Suppressor macrophage treated with lipopolysaccharide for 4 hours (primary cell): ENCODE measurements around the gene FXR2.

Source experiments
- DNase-seq: peaks from one replicate; pipeline ENCODE4 v3.0.0-alpha.2; 2020

FXR2 gene

DNA sequence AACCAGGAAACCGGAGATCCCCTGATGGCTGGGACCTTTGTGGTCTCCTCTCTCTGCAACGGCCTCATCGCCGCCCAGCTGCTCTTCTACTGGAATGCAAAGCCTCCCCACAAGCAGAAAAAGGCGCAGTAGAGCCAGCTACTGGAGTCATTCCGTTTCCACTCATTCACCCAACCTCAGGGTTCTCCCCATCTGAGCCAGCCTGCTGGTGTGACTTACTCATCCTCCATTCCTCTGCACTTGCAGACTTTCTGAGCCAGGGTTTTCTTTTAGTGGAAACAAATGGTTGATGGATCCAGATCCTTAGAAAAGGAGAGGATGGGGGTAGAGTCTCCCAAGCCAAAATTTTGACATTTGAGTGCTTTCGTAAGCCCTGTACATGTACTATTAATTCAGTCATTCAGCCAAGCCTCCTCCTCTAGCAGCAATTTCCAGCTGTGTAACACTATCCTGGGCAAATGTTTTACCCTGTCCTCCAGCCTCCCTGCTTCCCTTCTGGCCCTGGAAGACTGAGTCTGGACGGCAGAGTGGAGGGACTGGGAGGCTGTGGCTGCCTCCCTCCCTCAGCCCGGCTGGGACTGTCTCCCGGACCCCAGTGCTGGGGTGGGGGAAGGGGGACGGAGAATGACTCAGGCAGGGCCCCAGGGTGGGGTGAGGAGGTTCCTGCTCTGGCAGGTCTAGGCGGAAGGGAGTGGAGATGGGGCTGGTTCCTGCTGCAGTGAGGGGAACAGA is 27.1 kb downstream of the FXR2 start:
- DNase-seq = no peak

DNA sequence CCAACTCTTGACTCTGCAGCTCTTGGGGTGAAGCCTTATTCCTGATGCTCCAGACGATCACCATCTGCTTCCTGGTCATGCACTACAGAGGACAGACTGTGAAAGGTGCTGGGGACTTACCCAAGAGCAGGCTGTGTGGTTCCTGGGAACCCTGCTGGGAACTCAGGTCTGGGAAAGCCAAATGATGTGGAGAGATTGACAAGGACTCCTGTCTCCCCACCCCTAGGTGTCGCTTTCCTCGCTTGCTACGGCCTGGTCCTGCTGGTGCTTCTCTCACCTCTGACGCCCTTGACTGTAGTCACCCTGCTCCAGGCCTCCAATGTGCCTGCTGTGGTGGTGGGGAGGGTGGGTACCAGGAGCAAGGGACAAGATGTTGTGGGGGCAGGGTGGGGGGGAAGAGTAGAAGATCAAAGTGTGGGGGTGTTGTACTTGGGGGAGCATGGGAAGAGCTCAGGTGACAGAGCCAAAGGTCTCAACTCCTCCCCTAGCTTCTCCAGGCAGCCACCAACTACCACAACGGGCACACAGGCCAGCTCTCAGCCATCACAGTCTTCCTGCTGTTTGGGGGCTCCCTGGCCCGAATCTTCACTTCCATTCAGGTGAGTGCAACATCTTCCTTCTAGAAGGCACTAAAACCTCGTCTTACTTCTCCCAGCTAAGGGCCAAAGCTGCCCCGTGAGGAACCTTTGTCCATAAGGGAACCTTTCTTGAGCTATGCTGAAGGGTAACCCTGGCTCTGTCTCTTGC is 27.9 kb downstream of the FXR2 start:
- DNase-seq = no peak

DNA sequence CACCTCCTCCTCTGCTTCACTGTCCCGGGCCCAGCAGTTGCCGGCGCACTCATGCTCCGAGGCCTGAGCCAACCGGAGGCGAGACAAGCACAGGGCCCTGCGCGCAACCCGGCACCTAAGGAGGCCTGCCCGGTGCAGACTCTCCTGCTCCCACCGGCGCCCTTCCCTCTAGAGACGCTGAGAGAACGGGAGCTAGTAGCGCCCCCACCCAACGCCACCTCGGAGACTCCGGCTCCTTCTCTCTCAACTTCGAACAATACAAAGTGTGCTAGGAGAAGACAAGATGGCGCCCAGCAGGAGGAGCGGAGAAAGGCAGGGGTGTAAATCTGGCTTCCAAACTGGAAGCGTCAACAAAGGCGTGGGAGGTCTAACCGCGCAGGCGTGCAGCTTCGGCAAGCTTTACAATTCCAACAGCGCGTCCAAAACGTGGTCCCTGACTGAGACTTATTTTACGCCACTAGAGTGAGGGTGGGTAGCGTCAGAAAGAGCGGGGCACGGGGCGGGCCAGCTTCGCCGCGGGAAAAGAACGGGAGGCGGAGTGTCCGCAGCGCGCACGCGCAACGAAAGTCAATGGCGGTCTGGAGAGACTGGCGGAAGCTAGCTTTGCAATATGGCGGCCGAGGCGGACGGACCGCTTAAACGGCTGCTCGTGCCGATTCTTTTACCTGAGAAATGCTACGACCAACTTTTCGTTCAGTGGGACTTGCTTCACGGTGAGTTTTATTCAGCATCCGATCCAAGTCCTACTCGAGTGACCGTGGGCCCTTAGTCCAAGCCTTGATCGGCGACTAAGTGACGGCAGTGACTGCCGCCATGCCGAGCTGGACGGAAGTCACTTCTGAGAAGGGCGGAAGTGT is 31.2 kb downstream of the FXR2 start, which contains the start of gene MPDU1:
TSS of gene MPDU1 (plus strand) at position 600 of the 857 bp plus-strand sequence. CDS start at position 611, 11 bp downstream.
- peak; percentile 99 for DNase-seq

DNA sequence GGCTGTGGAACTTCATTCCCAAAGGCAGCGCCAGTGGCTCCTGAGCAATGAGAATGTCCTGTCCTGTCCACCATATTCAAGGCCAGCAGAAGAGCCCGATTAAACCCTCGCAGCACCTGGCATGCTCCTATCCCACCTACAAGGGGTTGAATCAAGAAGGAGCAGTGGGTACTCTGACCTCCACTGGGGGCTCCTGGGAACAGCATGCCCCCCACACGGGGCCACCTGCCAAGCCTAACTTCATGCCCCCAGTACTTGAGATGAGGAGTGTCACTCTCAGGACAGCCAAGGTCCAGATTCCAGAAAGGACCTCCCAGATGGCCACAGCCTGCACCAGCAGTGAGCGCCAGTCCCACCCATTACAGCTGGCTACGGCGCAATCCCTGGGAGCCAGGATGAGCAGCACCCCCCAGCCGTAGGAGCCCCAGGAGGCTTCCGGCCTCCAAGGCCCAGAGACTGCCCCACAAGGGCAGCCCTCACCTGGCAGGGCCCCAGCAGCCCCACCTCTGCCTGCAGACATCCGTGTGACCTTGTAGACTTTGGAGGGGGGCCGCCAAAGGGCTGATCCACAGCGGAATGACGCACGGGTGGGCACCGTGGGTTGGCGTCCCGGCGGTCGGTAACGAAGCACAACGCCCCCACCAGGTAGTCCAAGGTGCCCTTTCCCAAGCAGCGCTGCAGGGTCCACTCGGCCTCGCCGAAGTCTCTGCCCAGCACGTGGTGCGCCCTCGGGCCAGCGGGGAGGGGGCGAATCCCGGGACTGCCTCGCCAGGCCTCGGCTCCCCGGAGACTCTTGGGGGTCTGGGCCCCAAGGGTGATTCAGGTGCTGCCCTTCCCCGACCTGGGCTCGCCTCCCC is 32.1 kb downstream of the FXR2 start:
- DNase-seq = no peak

DNA sequence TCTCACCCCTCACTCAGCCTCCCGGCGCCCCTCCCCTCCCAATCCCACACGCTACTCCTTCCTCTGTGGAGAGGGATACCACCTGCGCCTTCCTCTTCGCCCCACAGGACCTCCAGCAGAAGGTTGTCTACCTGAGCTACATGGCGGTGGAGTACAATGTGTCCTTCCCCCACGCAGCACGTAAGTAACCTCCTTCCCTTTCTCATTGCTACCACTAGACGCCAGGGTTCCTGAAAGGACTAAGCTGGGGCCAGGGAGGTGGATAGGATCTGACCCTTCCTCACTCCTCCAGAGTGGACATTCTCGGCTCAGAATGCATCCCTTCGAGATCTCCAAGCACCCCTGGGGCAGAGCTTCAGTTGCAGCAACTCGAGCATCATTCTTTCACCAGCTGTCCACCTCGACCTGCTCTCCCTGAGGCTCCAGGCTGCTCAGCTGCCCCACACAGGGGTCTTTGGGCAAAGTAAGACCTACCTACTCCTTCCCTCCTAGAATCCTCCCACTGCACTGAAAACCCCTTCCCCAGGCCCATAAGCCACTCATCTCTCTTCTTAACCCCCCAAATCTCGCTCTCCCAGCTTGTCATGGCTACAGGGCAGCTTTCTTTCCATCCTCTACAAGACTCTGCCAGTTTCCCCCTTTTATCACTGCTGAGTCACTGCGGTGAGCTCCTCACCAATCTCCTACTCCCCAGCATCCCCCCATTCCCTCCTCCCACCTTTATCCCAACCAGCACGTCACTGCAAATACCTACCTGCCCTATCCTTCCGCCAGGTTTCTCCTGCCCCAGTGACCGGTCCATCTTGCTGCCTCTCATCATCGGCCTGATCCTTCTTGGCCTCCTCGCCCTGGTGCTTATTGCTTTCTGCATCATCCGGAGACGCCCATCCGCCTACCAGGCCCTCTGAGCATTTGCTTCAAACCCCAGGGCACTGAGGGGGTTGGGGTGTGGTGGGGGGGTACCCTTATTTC is 33.8 kb downstream of the FXR2 start:
- peak; percentile 52 for DNase-seq

DNA sequence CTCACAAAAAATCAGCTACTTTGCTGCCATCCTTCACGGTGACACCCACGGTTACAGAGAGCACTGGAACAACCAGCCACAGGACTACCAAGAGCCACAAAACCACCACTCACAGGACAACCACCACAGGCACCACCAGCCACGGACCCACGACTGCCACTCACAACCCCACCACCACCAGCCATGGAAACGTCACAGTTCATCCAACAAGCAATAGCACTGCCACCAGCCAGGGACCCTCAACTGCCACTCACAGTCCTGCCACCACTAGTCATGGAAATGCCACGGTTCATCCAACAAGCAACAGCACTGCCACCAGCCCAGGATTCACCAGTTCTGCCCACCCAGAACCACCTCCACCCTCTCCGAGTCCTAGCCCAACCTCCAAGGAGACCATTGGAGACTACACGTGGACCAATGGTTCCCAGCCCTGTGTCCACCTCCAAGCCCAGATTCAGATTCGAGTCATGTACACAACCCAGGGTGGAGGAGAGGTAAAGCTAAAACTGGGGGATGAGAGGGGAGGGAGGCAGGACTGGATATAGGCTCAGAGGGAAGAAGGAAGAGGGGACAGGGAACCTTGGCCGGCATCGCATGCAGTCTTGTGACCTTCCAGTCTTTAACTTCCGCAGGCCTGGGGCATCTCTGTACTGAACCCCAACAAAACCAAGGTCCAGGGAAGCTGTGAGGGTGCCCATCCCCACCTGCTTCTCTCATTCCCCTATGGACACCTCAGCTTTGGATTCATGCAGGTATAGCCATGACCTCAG is 34.7 kb downstream of the FXR2 start:
- peak; percentile 61 for DNase-seq

DNA sequence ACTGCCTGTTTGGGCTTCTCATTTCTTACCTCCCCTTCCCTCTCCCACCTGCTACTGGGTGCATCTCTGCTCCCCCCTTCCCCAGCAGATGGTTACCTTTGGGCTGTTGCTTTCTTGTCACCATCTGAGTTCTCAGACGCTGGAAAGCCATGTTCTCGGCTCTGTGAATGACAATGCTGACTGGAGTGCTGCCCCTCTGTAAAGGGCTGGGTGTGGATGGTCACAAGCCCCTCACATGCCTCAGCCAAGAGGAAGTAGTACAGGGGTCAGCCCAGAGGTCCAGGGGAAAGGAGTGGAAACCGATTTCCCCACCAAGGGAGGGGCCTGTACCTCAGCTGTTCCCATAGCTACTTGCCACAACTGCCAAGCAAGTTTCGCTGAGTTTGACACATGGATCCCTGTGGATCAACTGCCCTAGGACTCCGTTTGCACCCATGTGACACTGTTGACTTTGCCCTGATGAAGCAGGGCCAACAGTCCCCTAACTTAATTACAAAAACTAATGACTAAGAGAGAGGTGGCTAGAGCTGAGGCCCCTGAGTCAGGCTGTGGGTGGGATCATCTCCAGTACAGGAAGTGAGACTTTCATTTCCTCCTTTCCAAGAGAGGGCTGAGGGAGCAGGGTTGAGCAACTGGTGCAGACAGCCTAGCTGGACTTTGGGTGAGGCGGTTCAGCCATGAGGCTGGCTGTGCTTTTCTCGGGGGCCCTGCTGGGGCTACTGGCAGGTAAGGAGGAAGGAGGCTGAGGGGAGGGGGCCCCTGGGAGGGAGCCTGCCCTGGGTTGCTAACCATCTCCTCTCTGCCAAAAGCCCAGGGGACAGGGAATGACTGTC is 35.5 kb downstream of the FXR2 start, which contains the start of gene CD68:
TSS of gene CD68 (plus strand) at position 638 of the 833 bp plus-strand sequence. CDS start at position 678, 40 bp downstream.
- DNase-seq = peak; percentile 98

DNA sequence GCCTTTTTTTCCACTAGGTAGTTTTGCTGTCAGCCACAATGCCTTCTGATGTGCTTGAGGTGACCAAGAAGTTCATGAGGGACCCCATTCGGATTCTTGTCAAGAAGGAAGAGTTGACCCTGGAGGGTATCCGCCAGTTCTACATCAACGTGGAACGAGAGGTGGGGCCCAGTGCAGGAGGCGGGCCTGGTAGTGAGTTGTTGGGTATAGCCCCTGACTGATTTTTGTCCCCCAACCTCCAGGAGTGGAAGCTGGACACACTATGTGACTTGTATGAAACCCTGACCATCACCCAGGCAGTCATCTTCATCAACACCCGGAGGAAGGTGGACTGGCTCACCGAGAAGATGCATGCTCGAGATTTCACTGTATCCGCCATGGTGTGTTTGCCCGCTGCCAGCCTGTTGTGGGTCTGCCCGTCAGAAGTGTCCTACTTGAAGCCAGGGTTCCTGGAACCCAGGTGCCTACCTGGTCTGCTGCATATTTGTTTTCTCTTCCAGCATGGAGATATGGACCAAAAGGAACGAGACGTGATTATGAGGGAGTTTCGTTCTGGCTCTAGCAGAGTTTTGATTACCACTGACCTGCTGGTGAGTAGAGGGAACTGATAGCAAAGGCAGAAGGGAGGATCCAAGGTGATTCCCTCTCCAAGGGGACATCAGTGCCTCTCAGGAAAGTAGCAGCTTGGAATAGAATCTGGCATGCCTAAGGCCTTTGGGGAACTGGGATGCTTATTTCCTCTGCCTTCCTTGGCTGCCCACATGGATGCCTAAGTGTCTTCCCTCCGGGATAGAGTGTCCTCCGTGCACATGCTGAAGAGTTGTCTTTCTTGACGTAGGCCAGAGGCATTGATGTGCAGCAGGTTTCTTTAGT is 37.1 kb downstream of the FXR2 start:
- DNase-seq = no peak

DNA sequence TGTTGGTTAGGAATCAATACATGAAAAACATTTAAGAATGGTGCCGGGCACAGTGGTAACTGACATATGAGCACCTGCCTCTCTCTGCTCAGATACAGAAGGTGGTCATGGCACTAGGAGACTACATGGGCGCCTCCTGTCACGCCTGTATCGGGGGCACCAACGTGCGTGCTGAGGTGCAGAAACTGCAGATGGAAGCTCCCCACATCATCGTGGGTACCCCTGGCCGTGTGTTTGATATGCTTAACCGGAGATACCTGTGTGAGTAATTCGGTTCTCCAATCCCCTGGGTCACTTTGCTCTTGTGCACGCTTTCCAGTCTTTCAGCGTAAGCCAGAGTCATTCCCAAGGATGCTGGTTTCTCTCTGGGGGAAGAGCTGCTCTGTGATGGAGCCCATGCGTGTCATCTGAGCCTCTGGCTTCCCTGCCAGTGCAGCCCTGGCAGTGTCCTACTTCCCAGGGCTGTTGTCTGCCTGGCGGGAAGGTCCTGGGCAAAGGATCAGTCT is 38.2 kb downstream of the FXR2 start:
- DNase-seq = no peak

DNA sequence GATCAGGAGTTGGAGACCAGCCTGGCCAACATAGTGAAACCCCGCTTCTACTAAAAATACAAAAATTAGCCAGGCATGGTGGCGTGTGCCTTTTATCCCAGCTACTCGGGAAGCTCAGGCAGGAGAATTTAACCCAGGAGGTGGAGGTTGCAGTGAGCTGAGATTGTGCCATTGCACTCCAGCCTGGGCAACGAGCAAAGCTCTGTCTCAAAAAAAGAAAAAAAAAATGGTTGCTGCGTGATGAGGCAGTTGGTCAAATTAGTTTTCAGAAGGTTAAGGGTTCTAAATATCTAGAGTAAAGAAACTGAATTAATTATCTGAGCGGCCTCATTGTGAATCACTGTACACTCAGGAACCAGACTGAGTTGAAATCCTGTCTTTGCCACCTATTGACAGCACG is 38.7 kb downstream of the FXR2 start:
- DNase-seq = no peak

DNA sequence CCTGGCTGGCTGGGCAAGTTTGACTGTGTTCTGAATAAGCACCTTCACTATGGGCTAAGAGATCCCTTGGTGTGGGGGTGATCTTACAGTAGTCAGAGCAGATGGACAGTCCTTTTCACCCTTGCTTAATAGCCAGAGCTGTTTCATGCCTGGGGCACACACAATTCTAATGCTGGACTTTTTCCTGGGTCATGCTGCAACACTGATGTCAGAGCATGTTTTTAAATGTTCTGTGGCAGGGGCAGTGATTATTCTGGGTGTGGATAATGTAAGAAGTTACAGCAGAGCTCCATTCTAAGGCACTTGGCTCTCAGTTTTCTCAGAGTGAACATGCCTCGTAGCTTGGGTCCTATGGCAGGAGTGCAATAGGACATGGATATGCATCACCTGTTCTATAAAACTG is 39.2 kb downstream of the FXR2 start:
- no peak for DNase-seq

DNA sequence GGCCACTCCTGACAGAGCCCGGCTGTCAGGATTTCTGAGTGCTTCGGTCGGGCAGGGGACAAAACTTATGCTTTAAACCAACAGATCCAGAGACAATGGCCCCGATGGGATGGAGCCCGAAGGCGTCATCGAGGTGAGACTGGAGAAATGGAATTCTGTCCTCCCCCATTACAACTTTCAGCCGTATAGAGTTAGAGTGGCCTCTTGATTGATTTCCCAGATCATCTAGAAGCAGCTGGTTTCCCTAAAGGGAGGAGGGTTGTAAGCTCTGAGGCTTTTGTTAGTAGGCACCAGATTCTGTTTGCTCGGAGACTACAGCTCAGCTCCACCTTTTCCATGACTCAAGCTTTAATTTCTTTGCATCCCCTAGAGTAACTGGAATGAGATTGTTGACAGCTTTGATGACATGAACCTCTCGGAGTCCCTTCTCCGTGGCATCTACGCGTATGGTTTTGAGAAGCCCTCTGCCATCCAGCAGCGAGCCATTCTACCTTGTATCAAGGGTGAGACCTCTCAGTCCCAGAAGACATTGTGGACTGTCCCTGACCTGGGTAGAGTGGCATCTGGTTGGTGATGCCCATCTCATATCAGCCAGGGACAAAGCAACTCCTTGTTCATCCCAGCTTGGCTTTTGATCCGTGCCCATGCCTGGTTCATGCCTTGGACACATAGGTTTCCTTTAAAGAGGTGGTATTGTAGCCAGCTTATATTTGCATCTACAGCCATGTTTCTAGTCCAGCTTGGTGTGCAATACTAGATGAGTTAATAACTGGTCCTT is 40.3 kb downstream of the FXR2 start:
- no peak for DNase-seq

DNA sequence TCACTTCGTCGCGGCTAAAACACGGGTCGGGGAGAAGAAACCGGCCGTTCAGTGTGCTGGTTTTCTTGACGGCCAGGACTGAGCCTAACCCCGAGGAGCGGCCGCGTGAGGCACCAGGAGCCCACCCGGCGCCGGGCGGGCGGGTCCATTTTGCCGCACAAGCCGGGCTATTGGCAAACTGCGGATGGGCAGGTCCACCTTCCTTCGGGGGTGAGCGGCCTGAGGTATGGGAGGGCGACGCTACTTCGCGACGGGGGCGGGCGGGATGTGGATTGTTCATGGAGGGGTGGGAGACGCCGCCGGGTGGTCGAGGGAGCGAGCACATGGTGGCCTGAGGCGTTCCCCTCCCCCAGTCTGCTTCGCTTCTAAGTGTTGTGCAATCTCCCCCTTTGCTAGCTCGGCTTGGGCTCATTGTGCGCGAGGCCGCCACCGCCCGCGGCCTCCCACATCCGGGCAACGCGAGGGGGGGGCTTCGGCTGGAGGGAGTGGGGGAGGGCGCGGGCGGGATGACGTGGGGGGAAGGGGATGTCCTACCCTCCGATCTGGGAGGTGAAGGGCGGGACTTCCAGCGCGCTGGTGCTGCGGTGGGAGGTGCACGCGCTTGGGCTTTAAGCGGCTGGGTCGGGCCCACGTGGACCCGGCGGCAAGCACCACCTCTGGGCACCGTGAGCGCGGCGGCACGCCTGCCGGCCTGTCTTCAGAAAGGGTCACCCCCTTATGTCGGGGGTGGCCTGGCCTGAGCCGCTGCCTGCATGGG is 41.2 kb downstream of the FXR2 start:
- DNase-seq = peak; percentile 97

DNA sequence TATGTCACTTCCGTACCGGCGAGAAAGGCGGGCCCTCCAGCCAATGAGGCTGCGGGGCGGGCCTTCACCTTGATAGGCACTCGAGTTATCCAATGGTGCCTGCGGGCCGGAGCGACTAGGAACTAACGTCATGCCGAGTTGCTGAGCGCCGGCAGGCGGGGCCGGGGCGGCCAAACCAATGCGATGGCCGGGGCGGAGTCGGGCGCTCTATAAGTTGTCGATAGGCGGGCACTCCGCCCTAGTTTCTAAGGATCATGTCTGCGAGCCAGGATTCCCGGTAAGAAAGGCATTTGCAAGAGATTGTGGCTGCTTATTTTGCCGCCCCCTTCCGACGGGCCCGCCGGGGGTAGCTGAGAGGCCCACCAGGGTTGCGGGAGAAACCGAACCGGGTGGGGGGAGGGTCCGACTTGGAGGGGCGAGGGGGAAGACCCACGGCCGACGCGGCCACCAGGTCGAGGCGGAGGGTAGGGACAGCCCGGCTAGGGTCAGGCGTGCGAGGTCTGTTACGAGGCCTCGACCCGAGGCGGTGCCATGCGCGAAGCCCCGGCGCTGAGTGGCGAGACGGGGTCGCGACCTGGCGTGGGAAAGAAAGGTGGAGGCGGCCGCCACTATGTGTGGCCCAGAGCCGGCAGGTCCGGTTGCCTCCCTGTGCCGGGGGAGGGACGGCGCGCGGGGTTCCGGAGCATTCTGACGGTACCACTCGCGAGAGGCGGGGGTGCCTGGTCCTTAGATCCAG is 41.9 kb downstream of the FXR2 start:
- DNase-seq = peak; percentile 100

DNA sequence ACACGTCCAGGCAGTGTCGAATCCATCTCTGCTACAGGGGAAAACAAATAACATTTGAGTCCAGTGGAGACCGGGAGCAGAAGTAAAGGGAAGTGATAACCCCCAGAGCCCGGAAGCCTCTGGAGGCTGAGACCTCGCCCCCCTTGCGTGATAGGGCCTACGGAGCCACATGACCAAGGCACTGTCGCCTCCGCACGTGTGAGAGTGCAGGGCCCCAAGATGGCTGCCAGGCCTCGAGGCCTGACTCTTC is 42.4 kb downstream of the FXR2 start:
- DNase-seq = no peak

DNA sequence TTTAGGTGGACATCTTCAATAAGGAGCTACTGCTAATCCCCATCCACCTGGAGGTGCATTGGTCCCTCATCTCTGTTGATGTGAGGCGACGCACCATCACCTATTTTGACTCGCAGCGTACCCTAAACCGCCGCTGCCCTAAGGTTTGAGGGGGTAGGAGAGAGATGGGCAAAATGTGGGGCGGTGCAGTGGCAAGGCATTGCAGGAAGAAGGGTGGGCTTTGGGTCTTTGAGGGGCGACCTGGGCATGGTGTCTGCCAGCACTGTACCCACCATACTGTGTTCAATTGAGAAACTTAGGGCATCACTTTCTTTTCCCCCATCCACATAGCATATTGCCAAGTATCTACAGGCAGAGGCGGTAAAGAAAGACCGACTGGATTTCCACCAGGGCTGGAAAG is 44.3 kb downstream of the FXR2 start:
- no peak for DNase-seq
